Endothelial cell of umbilical vein (primary cell): ENCODE results near the gene LDHA.

Source experiments
- EZH2 ChIP-seq: IDR thresholded peaks from 2 replicates; pipeline ENCODE4 v1.6.1; 2012; ENCODE audit warnings: borderline replicate concordance, low read depth, mild to moderate bottlenecking, moderate library complexity, low read length, inconsistent platforms; ENCODE audit not compliant: severe bottlenecking
- FOS ChIP-seq: IDR thresholded peaks from 2 replicates; pipeline ENCODE4 v1.6.1; 2011; ENCODE audit warnings: mild to moderate bottlenecking, low read length, moderate library complexity, borderline replicate concordance; ENCODE audit not compliant: insufficient read depth
- GATA2 ChIP-seq: IDR thresholded peaks from 2 replicates; pipeline ENCODE4 v1.7.0; 2011; ENCODE audit warnings: low read depth, mild to moderate bottlenecking, moderate library complexity, mixed read lengths, low read length; ENCODE audit not compliant: insufficient read length, insufficient read depth
- JUN ChIP-seq: IDR thresholded peaks from 2 replicates; pipeline ENCODE4 v1.6.1; 2011; ENCODE audit warnings: borderline replicate concordance, low read depth; ENCODE audit not compliant: insufficient read length, insufficient read depth
- MYC ChIP-seq: IDR thresholded peaks from one replicate; pipeline ENCODE4 v1.6.1; 2011; ENCODE audit warnings: mild to moderate bottlenecking, low read depth, low read length
- POLR2A ChIP-seq: IDR thresholded peaks from 2 replicates; pipeline ENCODE4 v1.6.1; 2012; ENCODE audit warnings: low read depth, mild to moderate bottlenecking, control low read depth, low read length
- POLR2AphosphoS5 ChIP-seq: IDR thresholded peaks from 2 replicates; pipeline ENCODE4 v1.6.1; 2012; ENCODE audit warnings: low read depth, mild to moderate bottlenecking, control low read depth, low read length, moderate library complexity; ENCODE audit not compliant: insufficient read depth
- TF ChIP-seq, protein P1 (sequence below), 2 donors: IDR thresholded peaks; 1 replicate in 1 of 2; 2 replicates in 1 of 2; pipeline ENCODE4 v1.5.1; 2011; ENCODE audit warnings: low read length in 2 of 2, mild to moderate bottlenecking in 2 of 2, moderate library complexity in 2 of 2, control low read depth in 1 of 2, inconsistent platforms in 1 of 2, low read depth in 1 of 2; ENCODE audit not compliant: insufficient read depth in 1 of 2; ENCODE audit errors: extremely low read depth in 1 of 2
- TF ChIP-seq, protein P2 (sequence below): IDR thresholded peaks from 2 replicates; pipeline ENCODE4 v1.6.1; 2011; ENCODE audit not compliant: insufficient read depth, insufficient read length

GRCh38 chr11:18397921-18398320, 3.6 kb downstream of the LDHA start:
- TF ChIP-seq, protein P1, sequence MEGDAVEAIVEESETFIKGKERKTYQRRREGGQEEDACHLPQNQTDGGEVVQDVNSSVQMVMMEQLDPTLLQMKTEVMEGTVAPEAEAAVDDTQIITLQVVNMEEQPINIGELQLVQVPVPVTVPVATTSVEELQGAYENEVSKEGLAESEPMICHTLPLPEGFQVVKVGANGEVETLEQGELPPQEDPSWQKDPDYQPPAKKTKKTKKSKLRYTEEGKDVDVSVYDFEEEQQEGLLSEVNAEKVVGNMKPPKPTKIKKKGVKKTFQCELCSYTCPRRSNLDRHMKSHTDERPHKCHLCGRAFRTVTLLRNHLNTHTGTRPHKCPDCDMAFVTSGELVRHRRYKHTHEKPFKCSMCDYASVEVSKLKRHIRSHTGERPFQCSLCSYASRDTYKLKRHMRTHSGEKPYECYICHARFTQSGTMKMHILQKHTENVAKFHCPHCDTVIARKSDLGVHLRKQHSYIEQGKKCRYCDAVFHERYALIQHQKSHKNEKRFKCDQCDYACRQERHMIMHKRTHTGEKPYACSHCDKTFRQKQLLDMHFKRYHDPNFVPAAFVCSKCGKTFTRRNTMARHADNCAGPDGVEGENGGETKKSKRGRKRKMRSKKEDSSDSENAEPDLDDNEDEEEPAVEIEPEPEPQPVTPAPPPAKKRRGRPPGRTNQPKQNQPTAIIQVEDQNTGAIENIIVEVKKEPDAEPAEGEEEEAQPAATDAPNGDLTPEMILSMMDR (IDR thresholded peaks at IDR 0.05; ENCODE audit: extremely low read depth in 1 of 2, insufficient read depth in 1 of 2, low read depth in 1 of 2, low read length in 2 of 2), result no peak
- TF ChIP-seq POLR2A (no peak), FOS (no peak), POLR2AphosphoS5 (no peak), EZH2 (no peak), JUN (no peak), MYC (no peak), GATA2 (no peak)
- TF ChIP-seq, protein P2, sequence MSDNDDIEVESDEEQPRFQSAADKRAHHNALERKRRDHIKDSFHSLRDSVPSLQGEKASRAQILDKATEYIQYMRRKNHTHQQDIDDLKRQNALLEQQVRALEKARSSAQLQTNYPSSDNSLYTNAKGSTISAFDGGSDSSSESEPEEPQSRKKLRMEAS, result no peak
